Gastrocnemius medialis (tissue), 4 donors: ENCODE results near the gene CCDC102B.

Experiments used
- CTCF ChIP-seq, 5 experiments: fragments of 450-650 bp in 3 of 5; fragments of 200-600 bp in 2 of 5; sonication (generic) in 2 of 5; IDR thresholded peaks in 4 of 5; conservative IDR thresholded peaks in 1 of 5; 1 replicate in 4 of 5; 2 replicates in 1 of 5; pipeline ENCODE4 v1.5.1; 2016 to 2019; ENCODE audit warnings: antibody characterized with exemption in 5 of 5, mild to moderate bottlenecking in 3 of 5, moderate library complexity in 3 of 5
- POLR2A ChIP-seq, 2 donors: fragments of 450-650 bp; IDR thresholded peaks; one replicate each; pipeline ENCODE4 v1.6.1; 2017; ENCODE audit warnings: antibody characterized with exemption in 2 of 2, mild to moderate bottlenecking in 2 of 2, moderate library complexity in 2 of 2

- TF ChIP-seq CTCF (IDR thresholded peaks at IDR 0.05 in 4 of 5, conservative IDR thresholded peaks at IDR 0.05 in 1 of 5): no peak
- TF ChIP-seq POLR2A (IDR thresholded peaks at IDR 0.05): no peak
Observed at GRCh38 chr18:68937029-68937599, 139.2 kb downstream of the CCDC102B start.
